ENCODE results near the gene VCP. TPM values are rescaled to one million over a fixed set of nuclear protein-coding genes. Genes with fewer than 3 reads are reported as not detected.

VCP gene
- polyA plus RNA-seq, 2 of the 4 experiments (the other 2 are of a cell fraction), result 390 to 428 TPM

DNA sequence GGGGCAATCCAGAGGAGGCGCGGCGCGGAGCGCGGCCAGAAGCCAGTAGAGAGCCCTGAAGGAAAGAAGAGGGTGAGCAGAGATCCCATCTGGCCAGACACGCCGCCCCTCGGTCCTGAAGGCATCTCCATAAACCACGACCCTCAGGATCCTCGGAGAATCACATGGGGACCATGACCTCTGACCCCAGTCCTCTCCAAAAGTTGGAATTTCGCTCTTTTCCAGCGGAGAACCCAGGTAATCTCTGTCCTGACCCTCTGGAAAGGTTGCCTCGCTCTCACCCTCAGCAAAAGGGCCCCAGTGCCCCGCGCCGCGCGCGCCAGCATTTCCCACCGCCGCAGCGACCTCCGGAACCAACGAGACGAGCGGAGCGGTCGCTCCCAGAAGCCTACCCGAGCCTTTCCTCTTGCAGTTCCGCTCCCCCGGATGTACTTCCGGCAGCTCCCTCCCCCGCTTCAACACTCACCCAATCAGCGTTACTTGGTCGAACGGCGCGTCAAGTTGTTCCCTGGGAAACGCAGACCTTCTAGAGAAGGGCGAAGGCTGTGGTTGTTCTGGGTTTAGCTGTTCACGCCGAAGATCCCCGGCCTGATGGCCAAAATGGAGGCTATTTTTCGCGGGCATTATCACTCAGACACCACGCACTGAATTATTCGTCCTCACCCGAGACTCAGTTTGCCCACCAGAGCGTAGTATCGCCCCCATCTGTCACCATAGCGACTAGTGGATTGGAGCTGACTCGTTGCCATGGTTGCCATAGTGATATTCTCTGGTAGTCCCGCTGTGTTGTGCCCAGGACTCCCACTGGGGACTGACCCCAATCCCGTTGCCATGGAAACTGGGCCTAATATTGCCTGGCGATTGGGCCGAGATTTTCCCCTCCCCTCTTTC, 30.6 kb upstream of the VCP start, which contains the start of gene STOML2 (continued):
- TF ChIP-seq CTCF (IDR thresholded peaks at IDR 0.05) (no peak), ZC3H11A (IDR thresholded peaks at IDR 0.05) (peak; percentile 41; the same call in 1 of the 2 replicates), BHLHE40 (IDR thresholded peaks at IDR 0.05; ENCODE audit: low read depth, low read length) (no peak), CHD2 (IDR thresholded peaks at IDR 0.05; ENCODE audit: low read length, partially characterized antibody) (no peak), KDM5A (IDR thresholded peaks at IDR 0.05) (peak; percentile 70; the same call in 1 of the 2 replicates), HOXA7 (CRISPR knock-in tag; IDR thresholded peaks at IDR 0.05) (no peak), HOXB13 (CRISPR knock-in tag; IDR thresholded peaks at IDR 0.05; ENCODE audit: low read depth) (no peak), CBX8 (IDR thresholded peaks at IDR 0.05) (no peak), TFCP2L1 (CRISPR knock-in tag; IDR thresholded peaks at IDR 0.05) (no peak), HDAC2 (IDR thresholded peaks at IDR 0.05) (no peak), FOXS1 (CRISPR knock-in tag; IDR thresholded peaks at IDR 0.05) (no peak), ESRRA (IDR thresholded peaks at IDR 0.05; ENCODE audit: borderline replicate concordance, low read length) (0 out of 2 replicates have a peak, but pooled peaks have one; percentile 31), ZSCAN20 (CRISPR knock-in tag; IDR thresholded peaks at IDR 0.05) (no peak), KDM1A (IDR thresholded peaks at IDR 0.05; ENCODE audit: low read depth) (no peak), ZFP36 (IDR thresholded peaks at IDR 0.05; ENCODE audit: borderline replicate concordance, partially characterized antibody) (no peak), RARB (CRISPR knock-in tag; IDR thresholded peaks at IDR 0.05) (no peak), CEBPB (IDR thresholded peaks at IDR 0.05) (no peak), NFE2L2 (conservative IDR thresholded peaks at IDR 0.05; ENCODE audit: low read length) (no peak), JUN (IDR thresholded peaks at IDR 0.05) (peak; percentile 94), HEYL (CRISPR knock-in tag; IDR thresholded peaks at IDR 0.05) (no peak), CHD4 (IDR thresholded peaks at IDR 0.05; ENCODE audit: borderline replicate concordance) (no peak), MAZ (IDR thresholded peaks at IDR 0.05; ENCODE audit: borderline replicate concordance, low read depth, low read length) (no peak), ATOH8 (CRISPR knock-in tag; IDR thresholded peaks at IDR 0.05; ENCODE audit: low read depth) (no peak), ZNF302 (CRISPR knock-in tag; IDR thresholded peaks at IDR 0.05) (no peak), HOXB5 (CRISPR knock-in tag; IDR thresholded peaks at IDR 0.05) (no peak), EHF (CRISPR knock-in tag; IDR thresholded peaks at IDR 0.05) (no peak), TP53 (CRISPR knock-in tag; IDR thresholded peaks at IDR 0.05) (no peak)
- TF ChIP-seq, protein P1, sequence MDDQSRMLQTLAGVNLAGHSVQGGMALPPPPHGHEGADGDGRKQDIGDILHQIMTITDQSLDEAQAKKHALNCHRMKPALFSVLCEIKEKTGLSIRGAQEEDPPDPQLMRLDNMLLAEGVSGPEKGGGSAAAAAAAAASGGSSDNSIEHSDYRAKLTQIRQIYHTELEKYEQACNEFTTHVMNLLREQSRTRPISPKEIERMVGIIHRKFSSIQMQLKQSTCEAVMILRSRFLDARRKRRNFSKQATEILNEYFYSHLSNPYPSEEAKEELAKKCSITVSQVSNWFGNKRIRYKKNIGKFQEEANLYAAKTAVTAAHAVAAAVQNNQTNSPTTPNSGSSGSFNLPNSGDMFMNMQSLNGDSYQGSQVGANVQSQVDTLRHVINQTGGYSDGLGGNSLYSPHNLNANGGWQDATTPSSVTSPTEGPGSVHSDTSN (IDR thresholded peaks at IDR 0.05), result no peak
- TF ChIP-seq, protein P2, sequence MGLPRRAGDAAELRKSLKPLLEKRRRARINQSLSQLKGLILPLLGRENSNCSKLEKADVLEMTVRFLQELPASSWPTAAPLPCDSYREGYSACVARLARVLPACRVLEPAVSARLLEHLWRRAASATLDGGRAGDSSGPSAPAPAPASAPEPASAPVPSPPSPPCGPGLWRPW (IDR thresholded peaks at IDR 0.05), result no peak

All from A549 (cell line).